Measurements from ENCODE around the gene TRIM27.
"Not testable (repeated sequence)": the region's sequence is repeated elsewhere in the genome, so short reads cannot be mapped to it uniquely, and the experiment has no call there.

TRIM27 gene

GRCh38 chr6:28880519-28880893 is 43.3 kb downstream of the TRIM27 start:
- no peak for TF ChIP-seq MAX (IDR thresholded peaks at IDR 0.05; ENCODE audit: low read depth, low read length)
- no peak for TF ChIP-seq CTCF (IDR thresholded peaks at IDR 0.05; ENCODE audit: low read depth, low read length)
- TF ChIP-seq POLR2A (IDR thresholded peaks at IDR 0.05; ENCODE audit: extremely low read depth, insufficient read length), result no peak
- TF ChIP-seq MYC (IDR thresholded peaks at IDR 0.05; ENCODE audit: low read depth, low read length), result no peak
- H3K4me3 ChIP-seq (ENCODE audit: low read depth, low read length), result no peak overlapping the region
- no peak for DNase-seq (ENCODE audit: low read depth)

- no peak overlapping the region for H3K4me3 ChIP-seq (ENCODE audit: low read depth, low read length)
- TF ChIP-seq POLR2A (IDR thresholded peaks at IDR 0.05; ENCODE audit: extremely low read depth, insufficient read length) (no peak), MAX (IDR thresholded peaks at IDR 0.05; ENCODE audit: low read depth, low read length) (no peak), CTCF (IDR thresholded peaks at IDR 0.05; ENCODE audit: low read depth, low read length) (no peak), MYC (IDR thresholded peaks at IDR 0.05; ENCODE audit: low read depth, low read length) (no peak)
- no peak for DNase-seq (ENCODE audit: low read depth)
These were observed 47.1 kb downstream of the TRIM27 start for GRCh38 chr6:28876710-28877109.

- TF ChIP-seq CTCF (IDR thresholded peaks at IDR 0.05; ENCODE audit: low read depth, low read length) (no peak), MAX (IDR thresholded peaks at IDR 0.05; ENCODE audit: low read depth, low read length) (no peak), POLR2A (IDR thresholded peaks at IDR 0.05; ENCODE audit: extremely low read depth, insufficient read length) (no peak), MYC (IDR thresholded peaks at IDR 0.05; ENCODE audit: low read depth, low read length) (no peak)
- no peak for DNase-seq (ENCODE audit: low read depth)
- no peak overlapping the region for H3K4me3 ChIP-seq (ENCODE audit: low read depth, low read length)
These were observed 48.5 kb downstream of the TRIM27 start for GRCh38 chr6:28875191-28875747.

- not testable (repeated sequence) for DNase-seq (ENCODE audit: low read depth); H3K4me3 ChIP-seq (ENCODE audit: low read depth, low read length)
These were observed 51.5 kb downstream of the TRIM27 start for GRCh38 chr6:28872157-28872817.

- no peak for DNase-seq (ENCODE audit: low read depth)
- TF ChIP-seq POLR2A (IDR thresholded peaks at IDR 0.05; ENCODE audit: extremely low read depth, insufficient read length) (no peak), CTCF (IDR thresholded peaks at IDR 0.05; ENCODE audit: low read depth, low read length) (no peak), MYC (IDR thresholded peaks at IDR 0.05; ENCODE audit: low read depth, low read length) (no peak), MAX (IDR thresholded peaks at IDR 0.05; ENCODE audit: low read depth, low read length) (no peak)
These were observed 52.2 kb downstream of the TRIM27 start for GRCh38 chr6:28871335-28872156.

GRCh38 chr6:28868873-28869272 is 54.9 kb downstream of the TRIM27 start:
- DNase-seq (ENCODE audit: low read depth), result peak; percentile 33
- TF ChIP-seq MYC (IDR thresholded peaks at IDR 0.05; ENCODE audit: low read depth, low read length), result no peak
- TF ChIP-seq MAX (IDR thresholded peaks at IDR 0.05; ENCODE audit: low read depth, low read length), result no peak

More at GRCh38 chr6:28871335-28872156, 52.2 kb downstream of the TRIM27 start:
- no peak overlapping the region for H3K4me3 ChIP-seq (ENCODE audit: low read depth, low read length)

More at GRCh38 chr6:28868873-28869272, 54.9 kb downstream of the TRIM27 start:
- no peak overlapping the region for H3K4me3 ChIP-seq (ENCODE audit: low read depth, low read length)

Data from NB4 (cell line).